ENCODE measurements around the gene GLIS1. TPM values are rescaled to one million over a fixed set of nuclear protein-coding genes. Genes with fewer than 3 reads are reported as not detected.

The GLIS1 gene
- total RNA-seq, 1 experiment from 2014 or later = 0.28 TPM

GRCh38 chr1:53700776-53701175 is 38.2 kb downstream of the GLIS1 start:
- Mint-ChIP-seq H3K4me3 (no peak overlapping the region), H3K27ac (no peak overlapping the region), H3K27me3 (ENCODE audit: low read depth) (peaks cover 17% of the 10 kb centered on the region), H3K9me3 (0 out of 5 replicates have a peak, but pooled peaks cover 0 to 4% of the 10 kb centered on the region in 2 experiments), H3K36me3 (ENCODE audit: insufficient read depth in 1 of 3, low read depth in 3 of 3) (peaks cover 0 to 2% (median 0%) of the 10 kb centered on the region in 3 experiments; a peak in 2 of 7 replicates), H3K4me1 (peaks cover 31 to 38% of the 10 kb centered on the region in 2 experiments)
- Histone ChIP-seq H4K20me1 (ENCODE audit: control insufficient read depth, insufficient read depth, insufficient read length) (no peaks in the 10 kb centered on the region), H2BK120ac (ENCODE audit: low read depth, low read length, poor library complexity, severe bottlenecking) (no peak overlapping the region), H3K4me2 (ENCODE audit: insufficient read depth, insufficient read length, low read length) (no peak overlapping the region), H4K8ac (replicated peaks; ENCODE audit: insufficient read length, low read depth, low read length) (no peak overlapping the region), H2BK5ac (ENCODE audit: insufficient read length, low read length) (no peak overlapping the region), H3K56ac (ENCODE audit: insufficient read length, low read depth, low read length) (no peak overlapping the region), H3K4ac (ENCODE audit: low read depth, low read length) (no peak overlapping the region), H3K23ac (ENCODE audit: insufficient read length, low read depth, low read length) (no peak overlapping the region), H2BK20ac (ENCODE audit: low read depth, low read length, poor library complexity, severe bottlenecking) (no peak overlapping the region), H3K9me3 (ENCODE audit: control insufficient read depth, low read depth, low read length) (no peaks in the 10 kb centered on the region), H3K4me1 (ENCODE audit: insufficient read depth, low read length) (peaks cover 2% of the 10 kb centered on the region; the same call in 1 of the 2 replicates), H3K23me2 (ENCODE audit: insufficient read length, low read depth, low read length, poor library complexity, severe bottlenecking) (no peaks in the 10 kb centered on the region), H2AK5ac (ENCODE audit: insufficient read length, low read length) (no peak overlapping the region), H3K79me1 (ENCODE audit: insufficient read depth, low read depth, low read length, poor library complexity, severe bottlenecking) (no peaks in the 10 kb centered on the region), H2BK12ac (ENCODE audit: insufficient read length, low read depth, low read length) (no peak overlapping the region), H4K5ac (ENCODE audit: insufficient read length, low read depth, low read length) (no peak overlapping the region), H3K14ac (ENCODE audit: insufficient read depth, low read length) (no peak overlapping the region), H3K27me3 (ENCODE audit: insufficient read depth, low read length) (no peaks in the 10 kb centered on the region), H3K79me2 (ENCODE audit: insufficient read depth, low read length) (no peaks in the 10 kb centered on the region), H3T11ph (ENCODE audit: low read length) (no peak overlapping the region), H2BK15ac (ENCODE audit: low read depth, low read length) (no peak overlapping the region), H3K18ac (ENCODE audit: insufficient read length, low read depth, low read length) (no peak overlapping the region), H3K27ac (ENCODE audit: insufficient read length, low read depth, low read length) (no peak overlapping the region), H3K9ac (ENCODE audit: extremely low read depth, insufficient read length, low read length) (no peak overlapping the region), H4K91ac (ENCODE audit: insufficient read length, low read depth, low read length) (no peak overlapping the region), H2AFZ (ENCODE audit: low read length) (no peak overlapping the region)
- no peak for DNase-seq
- no peak for TF ChIP-seq CTCF (conservative IDR thresholded peaks at IDR 0.05)
- WGBS (ENCODE audit: extremely low coverage, insufficient read length, low lambda C conversion rate) = no CpG with 5 or more reads among the region's 3 CpGs
